WI38 (cell line): ENCODE data around the gene HLA-DOA.

Source experiments
- H3K4me3 ChIP-seq: 2 replicates; pipeline ENCODE4 v1.5.1; 2011; ENCODE audit warnings: low read depth, mild to moderate bottlenecking, control low read depth, low read length
- CTCF ChIP-seq: IDR thresholded peaks from 2 replicates; pipeline ENCODE4 v1.5.1; 2012; ENCODE audit warnings: low read depth, mild to moderate bottlenecking, control low read depth, low read length

Gene HLA-DOA

GRCh38 chr6:32968093-32968866 lies 41.1 kb downstream of the HLA-DOA start, which contains the start of gene BRD2:
BRD2 (plus strand) TSS chr6:32968594; CDS start chr6:32972899, 4,305 bp downstream.
- TF ChIP-seq CTCF = no peak
- H3K4me3 ChIP-seq = peak within 1 kb of the TSS; percentile 87

DNA sequence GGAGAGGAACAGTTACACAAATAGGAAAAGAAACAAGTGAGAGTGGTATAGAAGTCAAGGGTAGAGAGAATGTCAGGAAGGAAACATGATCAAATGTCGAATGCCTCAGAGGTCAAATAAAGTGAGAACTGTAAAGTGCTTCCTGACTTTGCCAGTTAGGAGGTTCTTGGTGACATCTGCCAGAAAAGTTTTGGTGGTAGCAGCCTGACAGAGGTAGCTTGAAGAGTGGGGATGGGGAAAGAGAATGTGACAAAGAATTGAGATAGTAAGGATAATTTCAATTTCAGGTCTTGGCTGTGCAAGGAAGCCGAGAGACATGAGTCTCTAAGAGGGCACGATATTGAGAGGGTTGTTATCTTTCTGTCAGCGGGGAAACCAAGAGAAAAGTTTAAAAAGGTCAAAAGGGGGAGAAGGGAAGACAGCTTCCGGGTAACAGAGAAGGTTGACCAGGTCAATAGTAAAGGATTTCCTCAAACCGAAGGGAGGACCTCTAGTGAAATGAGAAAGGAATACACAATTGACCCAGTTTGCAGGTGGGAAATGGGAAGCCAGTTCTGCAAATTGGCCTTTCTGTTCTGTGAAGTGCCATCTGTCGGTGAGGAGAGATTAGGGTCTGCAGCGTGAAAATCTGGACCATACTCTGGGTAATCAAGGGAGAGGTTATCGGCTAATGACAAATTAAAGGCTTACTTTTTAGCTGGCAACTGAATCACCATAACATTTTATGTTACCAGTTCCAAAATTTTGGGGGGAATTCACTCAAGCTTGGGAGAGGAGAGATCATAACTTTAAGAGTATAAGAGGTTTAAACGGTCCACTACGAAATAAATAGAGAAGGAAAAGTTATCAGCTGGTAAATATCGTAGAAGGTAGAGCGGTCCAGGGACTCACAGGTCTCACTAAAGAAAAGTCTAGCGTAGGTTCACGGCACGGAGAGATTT lies 42.0 kb downstream of the HLA-DOA start:
- H3K4me3 ChIP-seq = peak overlapping the region; percentile 87
- TF ChIP-seq CTCF = no peak

- no peak overlapping the region for H3K4me3 ChIP-seq
- TF ChIP-seq CTCF = no peak
These were observed 44.6 kb downstream of the HLA-DOA start for GRCh38 chr6:32964776-32965175.

GRCh38 chr6:32963866-32964265 lies 45.5 kb downstream of the HLA-DOA start:
- TF ChIP-seq CTCF = no peak
- H3K4me3 ChIP-seq = no peak overlapping the region

DNA sequence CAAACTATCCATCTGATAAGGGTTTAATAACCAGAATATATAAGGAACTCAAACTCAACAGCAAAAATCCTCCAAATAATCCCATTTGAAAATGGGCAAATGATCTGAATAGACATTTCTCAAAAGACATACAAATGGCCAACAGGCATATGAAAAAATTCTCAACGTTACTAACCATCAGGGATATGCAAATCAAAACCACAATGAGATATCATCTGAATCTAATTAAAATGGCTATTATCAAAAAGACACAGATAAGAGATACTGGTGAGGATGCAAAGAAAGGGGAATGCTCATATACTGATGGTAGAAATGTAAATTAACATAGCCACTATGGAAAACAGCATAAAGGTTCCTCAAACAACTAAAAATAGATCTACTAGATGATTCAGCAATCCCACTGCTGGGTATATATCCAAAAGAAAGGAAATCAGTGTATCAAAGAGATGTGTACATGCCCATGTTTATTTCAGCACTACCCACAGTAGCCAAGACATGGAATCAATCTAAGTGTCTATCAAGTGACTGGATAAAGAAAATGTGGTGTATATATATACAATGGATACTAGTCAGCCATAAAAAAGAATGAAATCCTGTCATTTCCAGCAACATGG lies 47.1 kb downstream of the HLA-DOA start:
- TF ChIP-seq CTCF = no peak
- H3K4me3 ChIP-seq = no peak overlapping the region

DNA sequence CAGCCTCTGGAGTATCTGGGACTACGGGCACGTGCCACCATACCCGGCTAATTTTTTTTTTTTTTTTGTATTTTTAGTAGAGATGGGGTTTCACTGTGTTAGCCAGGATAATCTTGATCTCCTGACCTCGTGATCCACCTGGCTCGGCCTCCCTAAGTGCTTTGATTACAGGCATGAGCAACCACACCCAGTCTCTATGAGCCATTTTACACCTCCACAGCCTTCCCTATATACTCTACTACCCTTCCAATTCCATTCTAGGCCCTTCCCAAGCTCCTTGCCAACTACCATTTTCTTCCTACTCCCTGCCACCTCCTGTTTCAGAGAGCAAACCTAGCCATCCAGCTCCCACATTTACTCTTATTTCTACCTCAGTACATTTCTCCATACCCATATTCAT lies 48.8 kb downstream of the HLA-DOA start:
- H3K4me3 ChIP-seq = no peak overlapping the region
- no peak for TF ChIP-seq CTCF
